HG03066 (cell line): ENCODE measurements around the gene TIMM23.
"Not testable (repeated sequence)": the region's sequence is repeated elsewhere in the genome, so short reads cannot be mapped to it uniquely, and the experiment has no call there.

Experiments used
- ATAC-seq: cut with Tn5 transposase; IDR thresholded peaks from one replicate; pipeline ENCODE4 v1.9.1; 2021; ENCODE audit warnings: low read depth; ENCODE audit not compliant: unreplicated experiment

Gene TIMM23

GRCh38 chr10:45985590-45985989 is 13.3 kb downstream of the TIMM23 start:
- not testable (repeated sequence) for ATAC-seq

- ATAC-seq: no peak
Observed at GRCh38 chr10:45997557-45997956, 25.3 kb downstream of the TIMM23 start.

DNA sequence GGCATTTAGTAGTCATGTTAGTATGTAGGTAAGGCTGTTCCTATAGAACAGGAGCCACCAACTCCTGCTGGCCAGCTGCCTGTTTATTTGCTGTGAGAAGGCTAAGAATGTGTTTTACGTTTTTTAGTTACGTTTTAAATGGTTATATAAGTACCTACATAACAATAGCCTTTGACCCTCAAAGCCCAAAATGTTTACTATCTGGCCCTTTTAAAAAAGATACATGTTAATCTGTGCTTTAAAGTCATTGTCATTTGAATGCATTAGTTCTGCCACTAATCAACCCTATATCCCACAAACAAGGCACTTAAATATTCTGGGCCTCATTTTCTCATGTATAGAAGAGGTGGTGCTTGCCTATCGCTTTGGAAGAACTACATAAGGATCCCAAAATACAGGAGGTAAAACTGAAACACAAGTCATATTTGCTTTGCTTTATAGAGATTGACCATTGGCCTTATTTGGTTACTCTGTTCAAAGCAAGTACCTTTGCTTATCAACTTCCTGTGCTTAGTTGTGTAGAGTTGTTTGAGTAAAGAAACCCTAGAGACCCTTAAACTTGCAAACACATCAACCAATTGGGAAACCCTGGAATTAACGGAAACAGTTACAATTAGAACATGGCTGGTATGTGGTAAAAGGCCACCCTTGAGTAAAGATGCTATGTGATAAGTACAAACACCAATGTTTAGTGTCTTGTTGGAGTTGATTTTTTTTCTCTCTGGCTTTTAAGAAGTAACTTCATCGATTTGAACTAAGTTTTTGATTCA is 25.9 kb downstream of the TIMM23 start:
- ATAC-seq: no peak

GRCh38 chr10:45999955-46000354 is 27.7 kb downstream of the TIMM23 start:
- not testable (repeated sequence) for ATAC-seq

- ATAC-seq: no peak
Observed at GRCh38 chr10:46000538-46000937, 28.2 kb downstream of the TIMM23 start.

- ATAC-seq: no peak
Observed at GRCh38 chr10:46001187-46001756, 29.0 kb downstream of the TIMM23 start.

GRCh38 chr10:46002189-46002687 is 29.9 kb downstream of the TIMM23 start:
- not testable (repeated sequence) for ATAC-seq

DNA sequence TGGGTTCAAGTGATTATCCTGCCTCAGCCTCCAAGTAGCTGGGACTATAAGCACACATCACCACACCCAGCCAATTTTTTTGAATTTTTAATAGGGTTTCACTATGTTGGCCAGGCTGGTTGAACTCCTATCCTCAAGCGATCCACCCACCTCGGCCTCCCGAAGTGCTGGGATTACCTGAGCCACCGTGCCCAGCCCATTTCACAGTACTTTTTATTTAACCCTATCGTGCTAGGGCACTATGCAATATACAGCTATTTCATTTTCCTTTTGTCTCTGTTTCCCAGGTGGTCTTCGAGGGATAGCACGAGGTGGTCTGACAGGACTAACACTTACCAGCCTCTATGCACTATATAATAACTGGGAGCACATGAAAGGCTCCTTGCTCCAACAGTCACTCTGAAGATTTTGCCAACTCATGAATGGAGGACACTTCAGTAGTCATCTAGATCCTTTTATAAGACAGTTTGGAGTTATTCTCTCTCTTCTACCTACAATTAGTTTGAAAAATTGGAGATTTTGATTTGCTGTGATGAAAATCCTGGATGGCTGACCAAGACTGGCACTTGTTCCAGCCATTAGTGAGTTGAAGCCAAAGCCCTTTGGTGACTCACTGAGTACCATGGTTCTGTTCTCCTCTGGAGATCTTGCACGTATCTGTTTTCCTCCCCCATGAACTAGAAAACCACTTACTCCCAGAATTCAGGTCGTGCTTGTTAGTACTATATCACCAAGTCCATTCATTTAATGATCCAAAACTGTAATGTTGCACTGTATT is 30.8 kb downstream of the TIMM23 start:
- no peak for ATAC-seq

- no peak for ATAC-seq
Observed at GRCh38 chr10:46004963-46005362, 32.7 kb downstream of the TIMM23 start.

GRCh38 chr10:46005383-46005782 is 33.1 kb downstream of the TIMM23 start:
- no peak for ATAC-seq

DNA sequence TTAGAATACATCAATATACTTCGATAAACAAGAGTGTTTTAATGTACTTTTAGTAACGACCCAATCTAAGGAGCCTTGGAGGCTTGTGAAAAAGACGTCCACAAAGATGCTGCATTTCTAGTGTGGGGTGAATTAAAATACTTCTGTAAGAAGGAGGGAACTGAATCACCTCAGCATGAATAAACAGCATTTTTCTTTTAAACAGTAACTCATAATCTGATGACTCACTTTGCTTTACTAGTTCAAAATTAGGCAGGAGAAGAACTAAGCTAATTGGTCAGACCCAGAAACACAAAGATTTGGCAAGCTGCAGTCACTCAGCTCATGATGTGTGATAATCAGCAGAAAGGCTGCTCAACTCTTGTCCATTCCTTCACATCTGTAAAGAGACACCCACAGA is 33.9 kb downstream of the TIMM23 start:
- ATAC-seq: no peak

GRCh38 chr10:46012746-46013145 is 40.5 kb downstream of the TIMM23 start:
- no peak for ATAC-seq

GRCh38 chr10:46014206-46014605 is 41.9 kb downstream of the TIMM23 start:
- no peak for ATAC-seq

DNA sequence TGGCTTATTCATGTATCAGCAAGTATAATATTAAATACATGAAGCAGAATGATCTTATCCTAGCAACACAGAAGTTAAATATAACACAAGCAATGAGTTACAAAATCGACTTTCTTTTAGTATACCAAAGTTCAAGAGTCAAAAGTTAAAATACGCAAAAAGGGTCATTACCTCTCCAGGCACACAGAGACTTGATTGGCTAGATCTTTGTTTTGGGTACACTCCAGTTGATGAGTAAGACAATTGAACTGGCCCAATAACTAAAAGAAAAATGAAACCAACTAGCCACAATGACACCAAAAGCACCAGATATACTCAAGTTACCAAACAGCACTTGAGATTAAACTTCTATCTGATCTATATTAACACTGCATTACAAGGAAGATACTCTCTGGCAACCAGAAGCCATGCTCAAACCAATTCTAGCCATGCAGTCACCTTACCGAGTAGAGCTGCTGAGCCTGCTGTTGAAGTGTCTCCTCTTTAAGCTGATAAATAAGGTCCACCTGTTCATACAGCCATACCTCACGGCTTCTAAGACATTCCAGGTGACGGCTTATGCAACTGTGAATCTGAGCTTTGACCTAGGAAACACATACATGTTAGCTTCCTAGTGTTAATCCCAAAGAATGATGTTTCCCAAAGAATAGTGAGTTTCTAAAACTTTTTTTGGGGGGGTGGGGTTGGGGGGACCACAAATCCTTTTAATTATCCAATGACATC is 42.6 kb downstream of the TIMM23 start:
- no peak for ATAC-seq

GRCh38 chr10:46016190-46016589 is 43.9 kb downstream of the TIMM23 start:
- ATAC-seq: no peak

DNA sequence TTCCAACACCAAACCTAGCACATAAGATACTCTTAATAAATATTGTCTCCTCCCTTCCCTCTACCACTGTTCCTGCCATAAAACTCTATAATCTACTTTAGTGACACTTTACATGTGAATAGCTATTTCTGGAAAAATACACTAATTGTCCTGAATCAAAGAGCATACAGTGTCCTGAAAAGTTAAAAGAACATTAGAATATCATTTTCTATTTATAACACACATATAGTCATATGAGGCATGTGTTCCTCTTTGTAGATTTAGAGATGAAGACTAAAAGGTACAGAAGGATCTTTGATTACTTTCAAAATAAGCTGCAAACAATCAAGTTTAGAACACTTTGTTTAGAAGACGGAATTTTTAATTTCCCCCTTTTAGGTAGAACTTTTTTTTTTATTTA is 44.5 kb downstream of the TIMM23 start:
- ATAC-seq: no peak

DNA sequence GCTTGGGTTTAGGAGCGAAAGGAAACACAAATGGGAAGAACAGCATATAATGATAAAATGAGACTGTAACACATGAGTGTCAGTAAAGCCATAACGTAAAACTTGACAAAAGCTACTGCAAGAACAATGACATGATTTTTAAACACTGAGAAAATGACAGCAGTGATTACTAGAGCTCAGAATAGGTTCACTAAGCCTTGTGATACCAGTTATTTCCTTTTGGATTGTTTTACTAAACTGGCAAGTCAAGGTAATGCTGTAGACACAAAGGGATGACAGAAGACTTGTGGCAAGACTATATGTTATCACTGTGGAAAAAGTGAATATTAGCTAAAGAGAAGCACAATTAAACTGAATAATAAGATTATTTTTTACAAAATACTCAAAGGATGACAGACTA is 45.4 kb downstream of the TIMM23 start:
- no peak for ATAC-seq

- ATAC-seq: no peak
Observed at GRCh38 chr10:46018453-46019176, 46.3 kb downstream of the TIMM23 start.

DNA sequence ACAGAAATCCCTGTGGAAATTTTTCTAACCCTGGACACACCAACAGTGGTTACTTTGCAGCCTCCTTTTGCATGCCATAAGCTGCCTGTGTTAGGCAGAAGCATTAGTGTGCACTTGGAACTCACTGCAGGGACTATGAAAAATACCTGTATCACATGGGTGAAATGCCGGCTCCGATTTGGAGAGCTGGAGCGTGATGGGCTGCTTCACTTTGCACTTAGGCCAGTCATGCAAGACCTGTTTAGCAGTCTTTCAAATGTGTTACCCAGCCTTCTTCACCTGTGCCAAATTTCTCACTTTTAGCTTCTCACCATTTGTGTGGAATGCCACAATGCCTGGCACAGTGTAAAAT is 46.9 kb downstream of the TIMM23 start:
- ATAC-seq: no peak
